Fibroblast of peridontal ligament (primary cell): Measurements from ENCODE around the gene IL1RAP.

ENCODE experiments used
- DNase-seq: peaks from one replicate; pipeline ENCODE4 v3.0.0-alpha.2; 2010; ENCODE audit errors: extremely low read depth

The IL1RAP gene

DNA sequence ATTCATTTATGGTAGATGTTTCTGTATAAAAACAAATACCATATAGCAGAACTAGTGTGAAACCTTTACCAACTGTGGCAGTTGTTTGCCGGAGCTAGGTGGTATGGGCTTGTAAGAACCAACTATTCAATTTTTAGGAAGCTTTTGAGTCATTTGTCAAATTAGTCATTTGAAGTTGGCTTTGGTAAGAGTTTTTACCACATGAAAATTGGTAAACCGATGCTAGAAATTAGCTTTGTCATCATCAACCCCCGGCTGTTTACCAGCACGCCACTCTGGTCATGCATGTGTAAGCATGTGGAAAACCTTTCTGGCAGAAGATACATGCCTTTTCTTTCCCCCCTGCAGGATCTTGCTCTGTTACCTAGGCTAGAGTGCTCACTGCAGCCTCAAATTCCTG lies 63.3 kb downstream of the IL1RAP start:
- no peak for DNase-seq

DNA sequence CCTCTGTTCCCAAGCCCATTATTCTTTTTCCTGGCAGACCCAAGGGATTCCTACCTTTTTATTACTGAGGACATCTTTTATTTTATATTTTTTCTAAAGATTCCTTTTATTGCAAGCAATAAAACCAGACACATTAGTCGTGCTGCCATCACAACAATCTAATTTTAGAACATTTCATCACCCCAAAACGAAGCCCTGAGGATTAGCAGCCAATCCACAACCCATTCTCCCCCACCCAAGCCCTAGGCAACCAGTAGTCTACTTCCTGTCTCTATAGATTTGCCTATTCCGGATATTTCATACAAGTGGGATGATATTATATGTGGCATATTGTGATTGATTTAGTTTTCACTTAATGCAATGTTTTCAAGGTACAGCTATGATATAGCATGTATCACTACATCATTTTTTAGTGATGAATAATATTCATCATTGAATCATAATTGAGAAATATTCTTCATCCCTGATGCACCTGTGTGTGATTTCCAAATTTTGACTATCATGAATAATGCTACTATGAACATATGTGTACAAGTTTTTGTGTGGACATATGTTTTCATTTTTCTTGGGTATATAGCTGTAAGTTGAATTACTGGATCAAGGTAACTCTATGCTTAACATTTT lies 65.7 kb downstream of the IL1RAP start:
- no peak for DNase-seq

DNA sequence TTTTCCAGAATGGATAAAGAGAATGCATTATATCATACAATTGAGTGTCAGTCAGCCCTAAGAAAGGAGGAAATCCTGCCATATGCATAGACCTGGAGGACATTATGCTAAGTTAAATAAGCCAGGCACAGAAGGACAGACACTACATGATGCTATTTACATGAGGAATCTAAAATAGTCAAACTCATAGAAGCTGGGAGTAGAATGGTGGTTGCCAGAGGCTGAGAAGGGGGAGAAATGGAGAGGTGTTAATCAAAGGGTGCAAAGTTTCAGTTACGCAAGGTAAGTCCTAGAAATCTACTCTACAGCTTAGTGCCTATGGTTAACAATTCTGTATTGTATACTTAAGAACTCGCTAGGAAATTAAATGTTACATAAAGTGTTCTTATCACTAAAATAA lies 66.5 kb downstream of the IL1RAP start:
- DNase-seq = no peak

DNA sequence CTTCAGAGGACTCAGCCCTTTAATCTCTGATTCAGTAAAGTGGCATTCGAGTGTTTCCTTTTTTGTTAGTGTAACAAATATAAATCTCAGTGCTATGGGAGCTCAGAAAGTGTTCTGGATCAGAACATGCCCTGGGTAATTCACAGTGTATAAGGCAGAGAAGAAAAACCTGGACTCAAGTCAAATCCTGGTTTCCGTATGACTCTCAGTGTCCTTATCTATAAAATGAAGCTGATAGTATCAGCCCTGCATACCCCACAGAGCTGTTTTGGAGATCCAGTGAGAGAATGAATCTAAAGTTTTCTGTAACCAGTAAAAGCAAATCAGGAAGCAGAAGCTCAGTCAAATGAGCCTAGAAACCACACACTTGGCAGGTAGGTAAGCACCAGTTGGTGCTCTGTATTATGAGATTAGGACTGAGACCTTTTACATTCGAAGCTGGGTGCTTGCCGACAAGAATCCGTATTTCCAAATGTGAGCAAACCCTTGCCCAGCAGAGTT lies 67.2 kb downstream of the IL1RAP start:
- peak; percentile 26 for DNase-seq

DNA sequence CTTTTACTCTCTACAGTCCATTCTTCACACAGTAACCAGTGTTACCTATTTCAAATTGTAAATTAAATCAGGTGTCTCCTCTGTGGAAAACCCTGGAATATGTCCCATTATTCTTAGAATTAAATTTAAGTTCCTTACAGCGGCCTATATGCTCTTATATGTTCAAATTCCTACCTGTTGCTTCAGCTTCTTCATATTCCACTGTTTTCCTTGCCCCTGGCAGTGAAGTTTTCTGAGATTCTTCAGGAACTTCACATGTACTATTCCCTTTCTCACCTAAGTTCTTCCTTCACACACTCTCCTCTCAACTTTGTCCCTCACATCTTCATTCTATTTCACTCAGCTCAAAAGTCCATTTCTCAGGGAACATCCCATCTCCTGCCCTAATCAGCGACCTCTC lies 68.8 kb downstream of the IL1RAP start:
- DNase-seq = no peak

DNA sequence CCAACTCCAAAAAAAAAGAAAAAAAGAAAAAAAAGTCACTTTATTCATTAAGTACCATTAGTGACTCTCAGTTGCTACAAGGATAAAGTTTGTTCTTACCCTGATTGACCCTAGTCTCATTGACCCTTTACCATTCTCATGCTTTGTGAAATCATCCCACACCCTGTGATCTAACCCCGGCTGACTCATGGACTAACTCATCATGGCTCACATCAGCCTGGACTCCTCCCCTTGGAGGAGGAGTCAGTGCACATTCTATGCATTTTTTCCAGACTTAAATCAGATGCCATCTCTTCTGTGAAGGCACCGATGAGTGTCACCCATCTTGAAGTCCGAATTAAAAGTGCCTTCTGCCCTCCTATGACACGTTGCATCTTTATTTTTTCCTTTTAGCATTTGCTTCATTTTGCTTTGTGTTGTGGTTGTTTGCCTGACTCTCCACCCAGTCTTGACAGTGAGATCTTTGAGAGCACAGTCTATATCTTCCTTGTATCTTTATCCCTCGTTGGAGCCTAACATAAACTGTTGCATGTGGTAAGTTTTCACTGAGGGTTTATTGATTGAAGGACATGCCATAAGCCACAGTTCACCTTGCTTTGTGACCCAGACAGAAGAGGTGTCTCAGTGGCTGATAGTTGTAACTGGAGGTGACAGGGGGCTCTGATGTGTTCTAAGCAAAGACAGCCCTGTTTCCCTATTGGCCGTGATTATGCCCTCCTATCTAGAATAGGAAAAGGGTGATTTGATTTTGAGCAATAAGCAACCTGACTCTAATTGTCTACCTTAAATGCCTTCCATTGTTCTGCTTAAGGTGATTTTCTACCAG lies 72.1 kb downstream of the IL1RAP start:
- DNase-seq = peak; percentile 88

DNA sequence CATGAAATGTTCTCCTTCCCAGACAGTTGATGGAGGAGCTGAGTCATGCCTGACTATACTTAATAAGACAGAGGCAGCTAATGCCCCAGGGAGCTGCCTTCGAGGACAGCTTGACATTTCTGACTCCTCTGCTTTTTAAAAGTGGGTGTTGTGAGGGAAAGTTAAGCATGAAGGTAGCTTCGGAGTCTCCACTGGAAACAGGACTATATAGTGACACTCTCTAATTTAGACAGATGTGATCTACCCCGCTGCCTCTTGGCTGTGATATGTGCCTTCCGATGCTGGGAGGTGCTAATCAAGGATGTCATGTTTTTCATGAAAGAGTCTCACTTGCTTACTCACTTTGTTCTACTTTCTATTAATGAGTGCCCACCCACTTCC lies 72.7 kb downstream of the IL1RAP start:
- DNase-seq = peak; percentile 22

DNA sequence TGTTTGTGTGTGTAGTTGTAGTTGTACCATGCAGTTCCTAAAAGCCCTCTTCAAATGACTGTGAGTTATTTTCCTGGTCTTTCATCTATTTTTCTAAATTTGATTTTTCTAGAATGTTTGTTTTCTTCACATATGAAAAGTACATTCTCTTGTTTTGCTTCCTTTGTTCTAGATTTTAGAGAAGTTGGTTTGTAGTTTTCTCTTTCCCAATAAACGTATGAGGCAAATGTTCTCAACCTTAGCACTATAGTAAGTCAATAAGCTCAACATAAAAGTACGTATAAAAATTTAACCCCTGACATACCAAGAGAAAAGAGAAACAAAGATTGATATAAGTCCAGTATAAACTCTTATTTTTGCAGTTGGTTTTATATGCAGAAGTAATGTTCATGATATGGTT lies 74.7 kb downstream of the IL1RAP start:
- no peak for DNase-seq

DNA sequence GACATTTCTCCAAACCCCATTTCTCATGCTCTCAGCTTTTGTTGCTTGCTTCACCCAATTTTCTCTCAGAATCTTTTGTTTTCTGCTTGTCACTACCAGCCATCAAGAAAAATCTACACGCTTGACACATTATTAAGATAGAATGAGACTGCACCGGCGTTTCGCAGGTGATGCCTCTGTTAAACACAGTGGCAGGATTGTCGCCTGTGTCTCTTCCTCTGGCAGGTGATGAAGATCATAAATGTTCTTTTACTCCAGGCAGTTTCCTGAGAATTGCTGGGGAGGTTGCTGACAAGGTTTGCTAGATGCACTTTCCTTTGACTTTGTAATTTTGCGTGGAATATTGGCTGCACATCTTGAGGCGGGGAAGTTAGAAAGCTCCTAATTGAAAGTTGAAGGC lies 75.4 kb downstream of the IL1RAP start:
- DNase-seq = no peak

DNA sequence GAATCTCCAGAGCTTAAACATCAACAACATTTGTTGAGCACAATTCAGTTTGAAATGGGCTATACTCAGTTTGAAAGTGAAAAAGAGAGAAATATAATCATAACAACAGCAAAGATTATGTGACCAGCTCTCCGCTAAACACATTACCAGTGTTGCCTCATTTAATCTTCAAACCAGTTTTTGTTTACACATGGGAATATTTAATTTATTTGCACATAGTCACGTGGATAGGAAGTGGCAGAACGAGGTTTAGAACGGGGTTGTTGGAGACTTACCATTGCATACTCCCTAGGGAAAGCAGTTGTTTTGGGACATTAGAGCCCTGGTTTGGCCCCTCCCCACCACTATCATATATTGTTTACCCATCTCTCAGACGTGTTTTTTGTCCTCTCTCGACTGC lies 77.2 kb downstream of the IL1RAP start:
- no peak for DNase-seq

DNA sequence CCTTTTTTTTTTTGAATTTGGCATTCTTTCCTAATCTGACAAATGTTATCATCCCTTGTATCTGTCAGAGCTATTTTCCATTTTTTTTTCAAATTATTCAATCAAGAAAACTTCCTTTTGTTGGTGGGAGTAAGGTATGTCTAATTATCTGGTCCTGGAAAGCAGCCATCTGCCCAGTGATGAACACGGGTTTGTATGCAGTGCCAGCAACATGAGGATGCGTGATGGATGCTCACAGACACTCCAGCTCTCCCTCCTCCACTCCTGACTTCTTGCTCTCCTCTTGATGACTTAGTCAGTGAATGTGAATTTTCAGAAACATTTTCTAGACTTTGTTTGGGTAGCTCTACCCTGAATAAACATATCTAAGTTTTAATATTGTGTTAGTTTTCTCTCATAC lies 79.2 kb downstream of the IL1RAP start:
- no peak for DNase-seq

DNA sequence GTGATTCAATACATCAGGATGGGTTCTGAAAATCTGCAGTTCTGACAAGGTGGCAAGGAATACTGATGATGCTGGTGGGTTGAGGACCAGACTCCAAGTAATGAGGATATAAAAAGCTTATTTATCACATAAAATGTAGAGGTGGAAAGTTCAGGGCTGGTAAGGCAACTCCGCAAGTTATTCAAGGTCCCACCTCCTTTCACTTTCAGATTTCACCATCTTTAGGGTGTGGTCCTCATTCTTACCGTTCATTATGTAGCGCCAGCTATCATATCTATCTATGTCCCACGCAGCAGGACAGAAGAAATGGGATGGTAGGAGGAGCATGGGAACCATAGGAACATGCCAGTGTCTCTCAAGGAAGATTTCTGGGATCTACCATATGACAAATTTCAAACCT lies 80.3 kb downstream of the IL1RAP start:
- DNase-seq = no peak

DNA sequence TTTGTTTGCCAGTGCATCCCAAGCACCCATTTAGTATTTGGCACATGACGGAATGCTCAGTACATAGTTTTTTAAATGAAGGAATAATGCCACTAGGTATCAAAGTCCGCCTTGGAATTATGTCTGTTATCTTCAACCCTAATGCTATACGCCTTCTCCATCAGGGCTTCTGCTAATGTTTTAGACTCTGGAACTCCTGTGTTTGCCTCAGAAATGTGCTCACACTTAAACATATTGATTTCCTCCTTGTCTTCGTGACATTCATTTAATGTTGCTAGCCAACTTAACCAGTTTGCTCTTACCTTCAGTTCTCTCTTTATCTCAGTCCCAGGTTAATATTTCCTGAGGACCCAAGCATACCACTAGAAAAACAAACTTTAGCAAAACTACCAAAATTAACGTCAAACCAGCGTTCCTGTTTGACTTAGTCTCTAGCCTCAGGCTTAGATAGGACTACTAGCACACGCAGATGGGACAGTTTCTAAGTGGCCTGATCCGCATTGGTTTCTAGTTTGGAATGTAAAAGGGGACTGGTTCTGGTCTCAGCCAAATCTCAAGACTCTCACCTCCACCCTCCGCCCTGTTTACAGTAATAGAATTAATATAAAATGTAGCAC lies 81.4 kb downstream of the IL1RAP start:
- DNase-seq = no peak

DNA sequence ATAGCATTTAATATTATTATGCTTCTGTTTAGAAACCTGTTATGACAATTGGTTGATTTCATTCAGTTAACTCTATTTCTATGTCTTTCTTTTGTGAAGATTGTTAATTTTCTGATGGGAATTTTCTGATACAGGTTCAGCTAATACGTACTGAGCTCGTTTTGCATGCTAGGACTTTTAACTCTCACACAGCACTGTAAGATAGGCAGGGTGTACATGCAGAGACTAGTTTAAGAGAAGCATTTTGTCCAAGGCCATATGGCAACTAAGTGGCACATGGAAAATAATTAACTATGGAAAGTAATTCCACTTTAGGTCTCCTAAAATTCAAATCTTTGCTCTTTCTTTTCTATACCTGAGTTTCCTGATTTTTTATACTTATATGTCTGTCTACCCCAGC lies 81.9 kb downstream of the IL1RAP start:
- no peak for DNase-seq

DNA sequence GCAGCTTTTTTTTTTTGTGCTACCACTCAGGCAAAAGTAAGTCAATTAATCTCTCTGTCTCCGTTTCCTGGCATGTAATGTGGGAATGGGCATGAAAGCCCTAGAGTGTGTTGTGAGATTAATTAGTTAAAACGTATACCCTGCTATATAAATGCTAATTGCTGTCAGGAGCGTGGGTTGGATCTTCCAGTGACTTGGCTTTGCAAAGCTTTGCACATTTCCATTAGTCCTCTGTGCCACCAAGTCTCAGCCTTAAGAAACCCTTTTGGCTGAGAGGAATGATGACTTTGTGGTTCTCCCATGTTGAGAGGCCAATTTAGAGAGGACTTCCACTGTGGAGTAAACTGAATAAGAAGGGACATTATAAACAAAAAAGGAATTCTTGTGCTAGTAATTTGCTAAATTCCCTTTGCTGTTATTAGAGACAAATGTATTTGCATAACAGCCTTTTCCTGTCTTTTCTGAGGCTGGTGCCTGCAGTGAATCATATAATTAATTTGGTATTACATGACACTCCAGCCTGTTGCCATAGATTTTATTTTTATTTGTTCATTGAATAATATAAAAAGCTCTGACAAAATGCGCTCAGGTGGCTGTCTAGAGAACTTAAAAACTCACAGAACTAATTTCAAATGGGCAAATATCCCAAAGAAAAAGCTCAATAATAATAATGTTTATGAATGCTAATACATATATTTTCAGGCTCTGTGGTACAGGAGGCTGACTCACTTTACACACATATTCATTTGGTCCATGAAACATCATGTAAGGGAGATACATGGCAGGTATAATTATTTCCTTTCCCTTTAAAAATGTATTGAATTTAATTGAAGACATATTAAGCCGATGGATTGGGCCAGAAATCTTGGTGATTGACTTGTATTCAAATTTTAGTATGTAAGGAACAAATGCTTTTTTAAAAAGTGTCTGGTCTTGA lies 82.7 kb downstream of the IL1RAP start:
- no peak for DNase-seq

DNA sequence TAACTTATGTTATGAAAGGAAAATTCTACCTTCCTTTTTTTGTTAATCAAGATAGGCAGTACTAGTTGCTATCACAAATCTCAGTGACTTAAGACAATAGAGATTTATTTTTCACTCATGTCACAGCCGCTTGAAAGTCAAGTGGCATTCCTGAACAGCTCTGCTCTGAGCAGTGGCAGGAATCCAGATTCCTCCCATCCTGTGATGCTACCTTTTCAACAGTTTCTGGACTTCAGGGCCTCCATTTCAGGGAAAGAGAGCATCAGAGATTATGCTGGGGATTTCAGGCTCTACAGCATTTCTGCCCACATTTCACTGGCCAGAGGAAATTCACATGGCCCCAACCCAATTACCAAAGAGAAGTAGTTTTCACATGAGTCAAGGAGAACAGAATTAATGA lies 83.4 kb downstream of the IL1RAP start:
- DNase-seq = no peak

DNA sequence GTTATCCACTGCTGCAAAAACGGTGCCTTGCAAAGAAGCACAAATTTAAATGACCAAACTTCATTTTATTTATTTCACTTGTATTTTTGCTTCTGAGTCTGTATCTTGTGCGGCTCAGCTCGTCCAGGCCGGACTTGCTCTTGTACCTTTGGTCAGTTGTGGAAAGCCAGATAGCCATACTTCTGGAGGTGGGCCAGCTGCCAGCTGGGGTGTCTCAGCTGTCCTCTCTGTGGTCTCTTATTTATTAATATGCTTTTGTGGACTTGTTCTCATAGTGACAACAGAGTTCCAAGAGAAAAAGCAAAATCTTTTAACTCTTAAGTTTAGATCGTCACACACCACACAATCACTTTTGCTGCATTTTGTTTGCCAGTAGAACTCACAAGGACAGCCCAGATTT lies 87.7 kb downstream of the IL1RAP start:
- no peak for DNase-seq

DNA sequence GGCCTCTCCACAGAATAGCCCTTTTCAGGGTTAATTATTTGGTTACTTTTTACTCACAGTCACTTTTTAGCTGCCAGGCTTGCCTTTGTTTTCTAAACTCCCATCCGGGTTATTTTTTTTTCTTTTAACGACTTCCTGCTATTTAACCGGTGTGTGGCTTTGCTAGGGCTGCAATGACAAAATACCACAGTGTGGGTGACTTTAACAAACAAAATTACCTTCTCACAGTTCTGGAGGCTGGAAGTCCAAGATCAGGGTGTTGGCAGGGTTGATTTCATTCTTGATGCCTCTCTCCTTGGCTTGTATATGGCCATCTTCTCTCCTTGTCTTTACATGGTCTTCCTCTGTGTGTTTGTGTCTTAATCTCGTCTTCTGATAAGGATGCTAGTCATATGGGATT lies 91.5 kb downstream of the IL1RAP start:
- DNase-seq = no peak

DNA sequence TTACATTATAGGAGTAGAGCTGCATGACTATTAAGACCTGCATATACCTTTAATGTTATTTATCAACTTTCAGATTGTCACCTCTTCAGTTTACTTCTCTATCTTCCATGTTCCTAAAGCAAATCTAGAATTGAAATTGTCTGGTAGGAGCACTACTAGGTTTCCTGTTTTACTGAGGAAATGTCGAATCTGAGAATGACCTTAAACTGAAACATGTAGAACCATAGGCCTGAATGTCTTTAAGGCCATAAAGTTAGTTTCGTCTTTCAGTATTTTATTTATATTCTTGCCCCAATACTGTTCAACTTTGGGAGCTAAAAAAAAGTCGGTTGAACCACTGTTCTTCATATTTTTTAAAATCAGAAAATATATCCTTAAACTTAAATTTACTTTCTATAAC lies 92.7 kb downstream of the IL1RAP start:
- no peak for DNase-seq

DNA sequence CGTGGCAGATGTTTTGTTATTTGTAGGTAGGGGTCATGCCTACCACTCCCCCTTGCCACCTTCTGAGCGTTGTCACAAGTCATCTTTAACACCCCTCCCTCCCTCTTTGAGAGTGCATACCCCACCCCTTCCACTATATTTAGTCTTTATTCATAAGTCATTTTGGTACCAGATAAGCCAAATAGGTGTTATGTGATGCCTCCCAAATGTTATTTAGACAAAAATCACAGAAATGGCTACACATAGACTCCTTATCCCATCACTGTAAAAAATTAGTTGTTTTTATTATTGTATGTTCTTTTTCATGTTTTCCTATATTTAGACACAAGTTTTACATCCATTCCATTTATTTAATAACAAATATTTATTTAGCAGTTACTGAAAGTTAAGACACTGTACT lies 93.1 kb downstream of the IL1RAP start:
- DNase-seq = no peak

DNA sequence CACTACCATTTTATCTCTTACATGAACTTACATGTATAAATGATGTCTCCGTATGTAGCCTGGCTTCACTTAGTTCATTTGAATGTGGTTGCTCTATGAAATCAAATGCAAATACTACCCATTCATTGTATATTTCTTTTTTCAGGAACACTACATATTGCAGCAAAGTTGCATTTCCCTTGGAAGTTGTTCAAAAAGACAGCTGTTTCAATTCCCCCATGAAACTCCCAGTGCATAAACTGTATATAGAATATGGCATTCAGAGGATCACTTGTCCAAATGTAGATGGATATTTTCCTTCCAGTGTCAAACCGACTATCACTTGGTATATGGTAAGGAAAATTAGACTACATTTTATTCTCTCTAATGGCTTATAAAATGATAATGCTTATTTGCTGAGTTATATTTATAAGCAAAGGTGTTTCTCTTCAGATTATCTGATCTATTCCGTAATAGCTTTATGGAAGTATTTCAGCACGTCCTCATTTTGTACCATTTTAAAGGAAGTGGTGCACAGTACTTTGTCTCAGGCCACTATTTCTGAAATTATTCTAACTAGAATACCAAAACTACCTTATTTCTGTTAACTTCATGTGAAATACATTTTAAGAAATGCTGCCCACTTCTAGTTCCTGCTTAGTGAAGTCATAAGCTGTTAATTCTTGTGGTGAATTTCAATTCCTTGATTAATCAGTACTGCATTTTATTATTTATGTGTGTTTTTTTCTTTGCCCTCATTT lies 95.1 kb downstream of the IL1RAP start:
- DNase-seq = peak; percentile 36
